ENCODE results near the gene PALD1. TPM values are rescaled to one million over a fixed set of nuclear protein-coding genes. Genes with fewer than 3 reads are reported as not detected.
A peak's percentile ranks its signal among the peaks of the same experiment; 100 is the strongest.

PALD1 gene
- total and polyA plus RNA-seq, 9 of the 15 experiments (the other 6 are each of a cell fraction or from before 2014, with no cell fraction given), result 0.03 to 0.29 (median 0.09) TPM; not detected in 2

- CTCF ChIA-PET (ENCODE audit: low intra/inter-chr PET ratio), result no interaction called here
- peaks cover 64 to 80% of the 10 kb centered on the region in 2 experiments for H3K27me3 ChIP-seq (ENCODE audit: control insufficient read depth in 2 of 2, insufficient read depth in 2 of 2, low read length in 2 of 2)
- no peaks in the 10 kb centered on the region for H3K36me3 ChIP-seq (ENCODE audit: control insufficient read depth, insufficient read depth, low read length)
- no peak overlapping the region for H3K4me3 ChIP-seq
- 0 out of 2 replicates have a peak, but pooled peaks cover 4% of the 10 kb centered on the region for H4K20me1 ChIP-seq (replicated peaks; ENCODE audit: control insufficient read depth, insufficient read depth, low read length)
- H3K4me2 ChIP-seq (ENCODE audit: insufficient read depth, low read length), result no peak overlapping the region
- ATAC-seq (no peak; the same call in 2 of the 3 replicates), DNase-seq (ENCODE audit: extremely low read depth in 1 of 4, low spot score in 3 of 4) (peak in 2 of 4 experiments; percentile 43 to 48), FAIRE-seq (no peak)
- H3K79me2 ChIP-seq (ENCODE audit: control insufficient read depth, insufficient read depth, low read length), result no peaks in the 10 kb centered on the region
- in situ Hi-C loops (cut with MboI) (no loop called here), intact Hi-C loops (cut with micrococcal nuclease) (no loop called here)
- no peaks in the 10 kb centered on the region for H3K9me3 ChIP-seq (replicated peaks; ENCODE audit: control insufficient read depth, insufficient read depth, low read depth, low read length)
- POLR2A ChIA-PET, result no interaction called here
- no peaks in the 10 kb centered on the region for H3K9me1 ChIP-seq (ENCODE audit: control insufficient read depth, insufficient read depth, low read length)
- H3K4me1 ChIP-seq (replicated peaks in 1 of 2; ENCODE audit: control insufficient read depth in 2 of 2, insufficient read depth in 2 of 2, low read length in 2 of 2), result peaks cover 0 to 19% of the 10 kb centered on the region in 2 experiments; a peak in 3 of 5 replicates
- H3K9ac ChIP-seq (ENCODE audit: insufficient read depth in 1 of 2, low read depth in 2 of 2, low read length in 2 of 2), result no peak overlapping the region
- no TSS peak for BruUV-seq (replicated peaks)
- H2AFZ ChIP-seq (ENCODE audit: low read depth, low read length), result no peak overlapping the region
- 19% methylated on average over 51 of the region's 69 CpGs for WGBS (ENCODE audit: insufficient coverage, low coverage, missing lambda C conversion rate)
- H3K27ac ChIP-seq (ENCODE audit: extremely low read depth, low read depth, low read length), result no peak overlapping the region
- TF ChIP-seq KHSRP (IDR thresholded peaks at IDR 0.05) (no peak), MXD1 (CRISPR knock-in tag; IDR thresholded peaks at IDR 0.05; ENCODE audit: borderline replicate concordance, poor library complexity, severe bottlenecking) (no peak), ZNF146 (CRISPR knock-in tag; IDR thresholded peaks at IDR 0.05; ENCODE audit: unreplicated experiment) (no peak), SNRNP70 (optimal IDR thresholded peaks at IDR 0.05; ENCODE audit: low read depth, low read length) (no peak), ZNF124 (CRISPR knock-in tag; IDR thresholded peaks at IDR 0.05) (no peak), ARHGAP35 (IDR thresholded peaks at IDR 0.05; ENCODE audit: partially characterized antibody) (no peak), VEZF1 (CRISPR knock-in tag; IDR thresholded peaks at IDR 0.05) (peak; percentile 48), TFE3 (CRISPR knock-in tag; IDR thresholded peaks at IDR 0.05) (no peak), MNT (conservative IDR thresholded peaks at IDR 0.05) (no peak), HDGF (IDR thresholded peaks at IDR 0.05) (no peak), E2F6 (IDR thresholded peaks at IDR 0.05; ENCODE audit: borderline replicate concordance in 1 of 2, extremely low read depth in 1 of 2, insufficient read depth in 1 of 2, insufficient read length in 1 of 2, low read depth in 1 of 2, low read length in 1 of 2, poor library complexity in 1 of 2, severe bottlenecking in 1 of 2) (peak in 1 of 2 experiments; percentile 9), EGR1 (conservative IDR thresholded peaks at IDR 0.05) (peak; percentile 77)
Observed at GRCh38 chr10:70440296-70441160, 38.0 kb upstream of the PALD1 start.
